Measurements from ENCODE around the gene VRK2.

DNA sequence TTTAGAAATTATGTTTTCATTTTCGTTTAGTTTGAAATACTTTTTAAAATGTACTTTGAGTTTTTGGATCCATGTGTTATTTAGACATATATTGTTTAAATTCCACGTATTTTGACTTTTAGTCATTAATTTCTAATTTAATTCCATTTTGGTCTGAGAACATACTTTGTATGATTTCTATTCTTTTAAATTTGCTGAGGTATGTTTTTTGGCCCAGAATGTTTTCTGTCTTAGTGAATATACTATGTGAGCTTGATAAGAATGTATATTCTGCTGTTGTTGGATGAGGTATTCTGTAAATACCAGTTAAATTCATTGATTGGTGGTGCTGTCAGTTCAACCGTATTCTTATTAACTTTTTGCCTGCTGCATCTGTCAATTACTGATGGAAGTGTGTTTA lies 26.4 kb downstream of the VRK2 start:
- TF ChIP-seq, protein P1, sequence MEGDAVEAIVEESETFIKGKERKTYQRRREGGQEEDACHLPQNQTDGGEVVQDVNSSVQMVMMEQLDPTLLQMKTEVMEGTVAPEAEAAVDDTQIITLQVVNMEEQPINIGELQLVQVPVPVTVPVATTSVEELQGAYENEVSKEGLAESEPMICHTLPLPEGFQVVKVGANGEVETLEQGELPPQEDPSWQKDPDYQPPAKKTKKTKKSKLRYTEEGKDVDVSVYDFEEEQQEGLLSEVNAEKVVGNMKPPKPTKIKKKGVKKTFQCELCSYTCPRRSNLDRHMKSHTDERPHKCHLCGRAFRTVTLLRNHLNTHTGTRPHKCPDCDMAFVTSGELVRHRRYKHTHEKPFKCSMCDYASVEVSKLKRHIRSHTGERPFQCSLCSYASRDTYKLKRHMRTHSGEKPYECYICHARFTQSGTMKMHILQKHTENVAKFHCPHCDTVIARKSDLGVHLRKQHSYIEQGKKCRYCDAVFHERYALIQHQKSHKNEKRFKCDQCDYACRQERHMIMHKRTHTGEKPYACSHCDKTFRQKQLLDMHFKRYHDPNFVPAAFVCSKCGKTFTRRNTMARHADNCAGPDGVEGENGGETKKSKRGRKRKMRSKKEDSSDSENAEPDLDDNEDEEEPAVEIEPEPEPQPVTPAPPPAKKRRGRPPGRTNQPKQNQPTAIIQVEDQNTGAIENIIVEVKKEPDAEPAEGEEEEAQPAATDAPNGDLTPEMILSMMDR (conservative IDR thresholded peaks at IDR 0.05), result no peak
- TF ChIP-seq EZH2 (IDR thresholded peaks at IDR 0.05; ENCODE audit: low read depth), result no peak

Data from PC-9 (cell line).